HFF-Myc (cell line): ENCODE results near the gene SLC1A7.

Source experiments
- DNase-seq: peaks from one replicate; pipeline ENCODE4 v3.0.0-alpha.2; 2011; ENCODE audit warnings: low read depth; ENCODE audit errors: extremely low read depth
- H3K4me3 ChIP-seq: replicated peaks from 2 replicates; pipeline ENCODE4 v1.5.1; 2011; ENCODE audit warnings: low read depth, mild to moderate bottlenecking, control low read depth, low read length
- CTCF ChIP-seq: IDR thresholded peaks from 2 replicates; pipeline ENCODE4 v1.5.1; 2012; ENCODE audit warnings: mild to moderate bottlenecking, low read depth, low read length, control low read depth; ENCODE audit errors: missing control alignments

The SLC1A7 gene

DNA sequence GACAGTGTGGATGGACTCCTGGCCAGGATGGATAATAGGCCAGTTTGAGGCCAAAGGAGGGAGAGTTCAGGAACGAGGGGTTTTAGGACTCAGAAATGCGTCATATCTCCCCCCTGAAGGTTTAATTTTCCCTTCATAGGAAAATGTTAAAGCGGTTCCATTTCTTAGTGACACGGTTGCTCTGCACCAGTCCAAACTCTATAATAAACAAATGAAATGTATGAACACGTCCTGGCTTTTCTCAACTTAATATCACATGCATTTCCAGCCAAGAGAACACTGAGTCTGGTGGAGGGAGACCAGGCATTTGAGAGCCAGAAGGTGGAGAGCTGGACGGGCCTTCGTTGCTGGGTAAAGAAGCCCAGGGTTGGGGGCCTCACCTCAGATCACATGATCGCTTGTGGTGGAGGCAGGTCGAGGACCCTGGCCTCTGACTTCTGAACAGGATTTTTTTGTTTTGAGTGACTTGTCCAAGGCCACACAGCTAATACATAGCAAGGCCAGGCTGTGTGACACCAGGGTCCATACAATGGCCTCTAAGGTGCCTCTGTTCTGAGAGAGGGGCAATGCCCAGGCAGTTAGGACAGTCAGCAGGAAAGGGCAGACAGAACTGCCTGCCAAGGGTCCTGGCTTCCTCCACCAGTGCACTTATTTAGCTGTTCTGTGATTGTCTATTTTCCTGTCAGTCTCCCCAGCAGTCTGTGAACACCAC lies 11.4 kb downstream of the SLC1A7 start:
- no peak overlapping the region for H3K4me3 ChIP-seq
- DNase-seq, result no peak
- TF ChIP-seq CTCF, result no peak

DNA sequence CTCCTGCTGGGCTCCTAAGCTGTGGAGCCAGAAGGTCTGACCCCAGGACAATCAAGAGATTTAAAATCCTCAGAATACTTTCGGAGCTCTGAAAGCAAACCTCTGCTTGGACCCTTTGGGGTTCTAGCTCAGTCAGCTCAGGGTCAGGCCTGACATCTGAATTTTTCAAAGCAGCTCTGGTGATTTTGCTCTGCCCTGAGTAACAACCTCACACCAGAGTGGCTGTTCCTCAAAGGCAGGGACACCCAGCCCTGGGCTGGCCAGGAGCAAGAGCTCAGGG lies 11.9 kb downstream of the SLC1A7 start:
- H3K4me3 ChIP-seq, result no peak overlapping the region
- TF ChIP-seq CTCF, result no peak
- DNase-seq, result no peak

GRCh38 chr1:53129891-53130597 lies 12.4 kb downstream of the SLC1A7 start:
- no peak for TF ChIP-seq CTCF
- DNase-seq, result no peak

DNA sequence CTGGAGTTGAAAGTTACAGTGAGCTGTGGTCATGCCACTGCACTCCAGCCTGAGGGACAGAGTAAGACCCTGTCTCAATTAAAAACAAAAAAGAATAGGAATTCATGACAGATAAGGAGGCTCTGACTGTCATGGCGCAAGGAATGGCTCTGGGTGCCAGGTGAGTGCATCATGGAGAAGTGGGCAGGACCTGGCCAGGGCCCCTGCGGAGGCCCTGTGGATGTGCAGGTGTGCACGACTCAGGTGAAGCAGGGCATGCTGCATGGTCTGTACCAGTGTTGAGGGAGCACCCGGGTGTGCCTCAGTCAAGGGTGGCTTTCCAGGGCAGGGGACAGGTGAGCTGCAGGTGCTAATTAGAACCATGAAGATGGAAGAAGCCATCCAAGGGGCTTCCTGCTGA lies 14.0 kb downstream of the SLC1A7 start:
- no peak for DNase-seq
- no peak for TF ChIP-seq CTCF
- H3K4me3 ChIP-seq, result no peak overlapping the region

More at GRCh38 chr1:53129891-53130597, 12.4 kb downstream of the SLC1A7 start:
- H3K4me3 ChIP-seq, result no peak overlapping the region

DNA sequence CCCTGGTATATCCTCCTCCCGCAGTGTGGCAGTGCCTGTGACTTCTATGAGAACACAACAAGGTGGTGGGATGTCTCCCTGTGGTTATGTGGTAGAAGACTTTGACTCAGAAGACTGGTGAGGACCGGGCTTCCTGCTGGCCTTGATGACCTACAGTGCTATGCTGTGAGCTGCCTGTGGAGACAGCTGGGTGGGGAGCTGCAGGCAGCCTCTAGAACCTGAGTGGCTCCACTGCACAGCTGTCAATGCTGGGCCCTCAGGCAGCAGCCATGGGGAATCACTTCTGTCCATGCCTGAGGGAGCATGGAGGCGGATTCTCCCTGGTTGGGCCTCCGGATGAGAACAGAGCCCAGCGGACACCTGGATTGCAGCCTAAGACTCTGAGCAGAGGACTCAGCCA lies 14.9 kb downstream of the SLC1A7 start:
- no peak for DNase-seq
- no peak overlapping the region for H3K4me3 ChIP-seq
- no peak for TF ChIP-seq CTCF

- no peak for TF ChIP-seq CTCF
- no peak for DNase-seq
- H3K4me3 ChIP-seq, result no peak overlapping the region
These were observed 15.9 kb downstream of the SLC1A7 start for GRCh38 chr1:53126495-53126894.
